Esophagus squamous epithelium (tissue), 5 donors: ENCODE results near the gene SDF2L1. TPM values are rescaled to one million over a fixed set of nuclear protein-coding genes. Genes with fewer than 3 reads are reported as not detected.
"Not testable (repeated sequence)": the region's sequence is repeated elsewhere in the genome, so short reads cannot be mapped to it uniquely, and the experiment has no call there.

ENCODE experiments used
- DNase-seq: peaks from one replicate; lab custom pipeline; 2025; lab: John Stamatoyannopoulos, UW
- H3K27ac ChIP-seq, 4 donors: fragments of 200-600 bp; sonication (generic); one replicate each; pipeline ENCODE4 v1.5.1; 2016 to 2019; ENCODE audit warnings: mild to moderate bottlenecking in 1 of 4
- H3K27me3 ChIP-seq, 4 donors: fragments of 200-600 bp; sonication (generic); 1 replicate in 3 of 4; 2 replicates in 1 of 4; pipeline versions ENCODE4 v1.5.1 to v1.6.0; 2017 to 2021; ENCODE audit warnings: antibody characterized with exemption in 1 of 4
- H3K36me3 ChIP-seq, 3 donors: fragments of 200-600 bp; sonication (generic); one replicate each; pipeline ENCODE4 v1.5.1; 2016 to 2019
- H3K4me1 ChIP-seq, 3 donors: fragments of 200-600 bp; sonication (generic); one replicate each; pipeline ENCODE4 v1.5.1; 2017 to 2019
- H3K4me3 ChIP-seq, 4 donors: fragments of 200-600 bp; sonication (generic); 1 replicate in 3 of 4; 2 replicates in 1 of 4; pipeline ENCODE4 v1.5.1; 2016 to 2019; ENCODE audit warnings: mild to moderate bottlenecking in 2 of 4, moderate library complexity in 1 of 4
- H3K9me3 ChIP-seq, 3 donors: fragments of 200-600 bp; sonication (generic); one replicate each; pipeline ENCODE4 v1.5.1; 2016 to 2019
- POLR2A ChIP-seq, 4 donors: fragments of 450-650 bp; IDR thresholded peaks; one replicate each; pipeline ENCODE4 v1.6.1; 2017; ENCODE audit warnings: antibody characterized with exemption in 4 of 4, mild to moderate bottlenecking in 4 of 4, moderate library complexity in 3 of 4
- WGBS, 2 donors: methylation state at CpG; one replicate each; pipeline ENCODE4 v1.1.5; 2018; 5-methylcytosine and 5-hydroxymethylcytosine counted together
- intact Hi-C: fragments of 100-400 bp; cut with DNase I; formaldehyde crosslinking; loops from one replicate; pipeline ENCODE4 v1.15.0; 2022
- total RNA-seq, 4 donors: library from RNA; depleted of rRNA; stranded (reverse); fragments of >200 nt; gene quantifications; one replicate each; pipeline ENCODE4 v1.1.0, GENCODE V29; 2016
- TF ChIP-seq, protein P1 (sequence below), 6 experiments: fragments of 450-650 bp in 4 of 6; fragments of 200-600 bp in 2 of 6; sonication (generic) in 2 of 6; IDR thresholded peaks; one replicate each; pipeline ENCODE4 v1.5.1; 2016 to 2019; ENCODE audit warnings: antibody characterized with exemption in 6 of 6, mild to moderate bottlenecking in 4 of 6, moderate library complexity in 4 of 6
- donor health status: DM: yes; HTN: yes; CAD: no.

The SDF2L1 gene
- total RNA-seq, 4 donors from 2014 or later: 19.6 to 29.7 (median 24.6) TPM

DNA sequence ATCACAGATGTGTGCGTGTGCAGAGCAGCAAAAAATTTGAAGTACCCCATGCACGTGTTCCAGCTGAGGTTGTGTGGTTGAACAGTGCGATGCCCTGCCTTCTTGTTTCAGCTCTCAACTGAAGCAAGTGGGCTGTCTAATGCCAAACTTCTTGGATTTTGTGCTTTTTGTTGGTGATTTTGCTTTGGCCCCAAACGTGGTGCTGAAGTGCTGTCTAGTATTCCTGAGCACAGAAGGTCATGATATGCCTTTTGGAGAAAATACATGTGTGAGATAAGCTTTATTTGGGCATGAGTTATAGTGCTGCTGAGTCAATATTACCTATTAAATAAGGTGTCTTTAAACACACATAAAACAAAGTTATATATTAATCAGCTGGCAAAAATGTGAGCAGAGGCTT lies 26.4 kb upstream of the SDF2L1 start:
- Histone ChIP-seq H3K27ac (no peak overlapping the region), H3K4me1 (peaks cover 0 to 16% (median 0%) of the 10 kb centered on the region in 3 donors), H3K4me3 (no peak overlapping the region), H3K27me3 (no peaks in the 10 kb centered on the region), H3K36me3 (peaks cover 0 to 90% (median 10%) of the 10 kb centered on the region in 3 donors), H3K9me3 (no peaks in the 10 kb centered on the region)
- DNase-seq: no peak
- 73 to 85% methylated on average over 4 of the region's 4 CpGs for WGBS, 2 donors
- intact Hi-C loops: no loop called here
- TF ChIP-seq, protein P1, sequence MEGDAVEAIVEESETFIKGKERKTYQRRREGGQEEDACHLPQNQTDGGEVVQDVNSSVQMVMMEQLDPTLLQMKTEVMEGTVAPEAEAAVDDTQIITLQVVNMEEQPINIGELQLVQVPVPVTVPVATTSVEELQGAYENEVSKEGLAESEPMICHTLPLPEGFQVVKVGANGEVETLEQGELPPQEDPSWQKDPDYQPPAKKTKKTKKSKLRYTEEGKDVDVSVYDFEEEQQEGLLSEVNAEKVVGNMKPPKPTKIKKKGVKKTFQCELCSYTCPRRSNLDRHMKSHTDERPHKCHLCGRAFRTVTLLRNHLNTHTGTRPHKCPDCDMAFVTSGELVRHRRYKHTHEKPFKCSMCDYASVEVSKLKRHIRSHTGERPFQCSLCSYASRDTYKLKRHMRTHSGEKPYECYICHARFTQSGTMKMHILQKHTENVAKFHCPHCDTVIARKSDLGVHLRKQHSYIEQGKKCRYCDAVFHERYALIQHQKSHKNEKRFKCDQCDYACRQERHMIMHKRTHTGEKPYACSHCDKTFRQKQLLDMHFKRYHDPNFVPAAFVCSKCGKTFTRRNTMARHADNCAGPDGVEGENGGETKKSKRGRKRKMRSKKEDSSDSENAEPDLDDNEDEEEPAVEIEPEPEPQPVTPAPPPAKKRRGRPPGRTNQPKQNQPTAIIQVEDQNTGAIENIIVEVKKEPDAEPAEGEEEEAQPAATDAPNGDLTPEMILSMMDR (IDR thresholded peaks at IDR 0.05): no peak
- no peak for TF ChIP-seq POLR2A (IDR thresholded peaks at IDR 0.05)

DNA sequence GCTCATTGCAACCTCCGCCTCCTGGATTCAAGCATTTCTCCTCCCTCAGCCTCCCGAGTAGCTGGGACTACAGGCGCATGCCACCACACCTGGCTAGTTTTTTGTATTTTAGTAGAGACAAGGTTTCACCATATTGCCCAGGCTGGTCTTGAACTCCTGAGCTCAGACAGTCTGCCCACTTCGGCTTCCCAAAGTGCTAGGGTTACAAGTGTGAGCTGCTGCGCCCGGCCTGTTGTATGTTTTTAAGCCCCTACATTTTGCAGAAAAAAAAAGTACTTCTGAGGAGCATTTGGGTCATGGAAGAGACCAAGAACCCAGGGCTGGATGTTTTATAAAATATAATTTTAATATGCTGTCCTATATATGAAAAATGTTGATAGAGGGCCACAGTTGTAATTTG lies 24.8 kb upstream of the SDF2L1 start:
- WGBS, 2 donors: 90 to 99% methylated on average over 3 to 6 of the region's 6 CpGs
- peaks cover 0 to 22% (median 3%) of the 10 kb centered on the region in 3 donors for H3K4me1 ChIP-seq

DNA sequence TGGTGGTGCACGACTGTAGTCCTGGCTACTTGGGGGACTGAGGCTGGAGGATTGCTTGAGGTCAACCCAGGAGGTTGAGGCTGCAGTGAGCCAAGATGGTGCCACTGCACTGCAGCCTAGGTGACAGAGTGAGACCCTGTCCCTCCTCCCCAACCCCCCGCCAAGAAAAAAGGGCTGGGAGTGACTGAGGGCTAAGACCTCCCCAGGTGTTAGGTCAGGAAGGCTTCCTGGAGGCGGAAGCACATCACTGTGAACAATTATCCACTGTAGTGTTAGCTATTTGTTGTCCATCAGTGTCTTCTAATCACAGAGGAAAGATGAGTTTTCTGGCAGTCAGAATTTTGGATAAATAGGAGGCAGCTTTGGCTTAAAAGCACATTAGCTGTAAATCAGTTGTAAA lies 21.1 kb upstream of the SDF2L1 start:
- intact Hi-C loops: no loop called here
- peaks cover 21 to 47% (median 24%) of the 10 kb centered on the region in 3 donors for H3K4me1 ChIP-seq

More for the DNA sequence above, 24.8 kb upstream of the SDF2L1 start:
- H3K9me3 ChIP-seq, H3K4me3 ChIP-seq, intact Hi-C loops, H3K27ac ChIP-seq, H3K27me3 ChIP-seq, DNase-seq: not testable (repeated sequence)
- peaks cover 0 to 88% (median 10%) of the 10 kb centered on the region in 3 donors for H3K36me3 ChIP-seq

DNA sequence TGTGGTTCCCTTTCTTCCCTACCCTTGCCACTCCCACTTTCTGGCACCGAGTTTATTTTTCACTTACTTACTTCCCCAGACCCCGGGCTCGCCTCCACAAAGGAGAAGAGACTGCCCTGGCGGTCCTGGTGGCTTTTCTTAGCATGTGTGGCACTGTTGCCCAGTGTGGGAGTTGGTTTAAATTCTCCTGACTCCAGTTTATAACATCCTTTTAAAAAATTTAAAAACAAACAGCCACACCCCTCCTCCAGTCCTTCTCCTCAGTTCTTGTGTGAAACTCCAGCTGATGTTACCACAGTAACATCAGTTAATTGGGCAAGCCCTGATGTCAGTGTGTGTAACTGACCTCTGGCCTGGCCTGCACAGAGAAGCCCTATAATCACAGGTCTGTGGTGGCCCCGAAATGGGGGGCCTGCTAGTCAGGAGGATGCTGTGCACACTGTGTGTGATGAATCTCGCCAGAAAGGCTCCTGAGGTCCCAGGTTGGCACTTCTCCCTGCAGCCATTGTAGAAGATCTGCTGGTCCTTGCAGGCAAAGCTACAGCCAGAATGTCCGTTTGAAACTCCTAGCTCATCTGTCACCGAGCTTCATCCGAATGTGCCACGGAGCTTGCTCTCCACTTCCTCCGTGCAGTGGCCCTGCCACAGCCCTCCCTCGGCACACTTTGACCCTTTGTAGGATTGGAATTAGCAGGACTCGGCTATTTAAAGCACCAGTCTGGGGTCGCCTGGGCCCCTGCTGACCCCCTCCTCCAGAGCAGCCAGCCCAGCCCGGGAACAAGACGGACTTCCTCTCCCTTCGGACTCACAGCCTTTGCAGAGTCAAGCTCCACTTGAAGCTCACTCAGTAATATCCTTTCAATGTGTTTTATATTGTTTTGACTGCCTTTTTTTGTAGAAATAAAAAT lies 19.8 kb upstream of the SDF2L1 start:
- Histone ChIP-seq H3K4me3 (no peak overlapping the region), H3K27ac (no peak overlapping the region), H3K36me3 (peaks cover 0 to 77% (median 0%) of the 10 kb centered on the region in 3 donors), H3K27me3 (no peaks in the 10 kb centered on the region), H3K9me3 (no peaks in the 10 kb centered on the region), H3K4me1 (peaks cover 21 to 59% (median 24%) of the 10 kb centered on the region in 3 donors)
- WGBS, 2 donors: 64 to 72% methylated on average over 10 to 17 of the region's 17 CpGs
- intact Hi-C loops: no loop called here
- no peak for DNase-seq
- no peak for TF ChIP-seq POLR2A (IDR thresholded peaks at IDR 0.05)
- TF ChIP-seq, protein P1 (IDR thresholded peaks at IDR 0.05): no peak

More for the DNA sequence above, 21.1 kb upstream of the SDF2L1 start:
- Histone ChIP-seq H3K36me3 (peaks cover 0 to 77% (median 0%) of the 10 kb centered on the region in 3 donors), H3K9me3 (no peaks in the 10 kb centered on the region), H3K27me3 (no peaks in the 10 kb centered on the region), H3K4me3 (no peak overlapping the region), H3K27ac (no peak overlapping the region)
- 83 to 88% methylated on average over 1 to 3 of the region's 3 CpGs for WGBS, 2 donors
- no peak for DNase-seq
- no peak for TF ChIP-seq POLR2A (IDR thresholded peaks at IDR 0.05)
- TF ChIP-seq, protein P1 (IDR thresholded peaks at IDR 0.05): no peak

DNA sequence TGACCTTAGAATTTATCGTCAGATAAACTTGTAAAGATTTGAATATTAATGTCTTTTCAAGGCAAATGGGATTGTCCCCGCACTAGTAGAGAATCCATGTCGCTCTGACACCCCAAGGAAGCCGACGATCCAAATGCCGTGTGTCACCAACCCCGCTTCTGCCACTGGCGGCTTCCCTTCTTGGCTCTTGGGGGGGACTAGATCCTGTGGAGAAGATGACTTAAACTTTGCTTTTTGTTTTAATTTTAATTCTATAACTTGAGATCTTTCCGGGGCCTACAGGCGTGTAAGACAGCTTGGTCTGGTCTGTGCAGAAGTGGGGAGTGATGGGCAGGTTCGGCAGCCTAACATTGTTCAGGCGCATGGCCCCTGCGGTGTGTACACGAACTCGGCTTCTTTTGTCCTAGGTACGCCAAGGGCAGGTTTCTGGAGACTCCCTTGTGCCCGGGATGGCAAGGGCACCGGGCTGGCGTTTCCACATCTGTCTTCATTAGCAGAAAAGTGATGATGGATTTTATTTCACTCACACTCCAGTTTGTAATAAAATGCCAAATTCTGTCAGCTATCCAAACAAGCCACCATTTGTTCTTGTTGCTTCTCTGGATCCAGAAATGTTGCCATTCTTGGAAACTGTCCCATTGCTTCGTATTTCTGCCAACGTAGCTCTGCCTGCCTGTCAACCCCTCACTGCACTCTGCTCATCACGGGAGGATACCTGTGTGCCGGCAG lies 19.0 kb upstream of the SDF2L1 start:
- H3K36me3 ChIP-seq: peaks cover 0 to 79% (median 0%) of the 10 kb centered on the region in 3 donors
- H3K27me3 ChIP-seq: no peaks in the 10 kb centered on the region
- no peaks in the 10 kb centered on the region for H3K9me3 ChIP-seq
- H3K27ac ChIP-seq: peak overlapping the region in 3 of 4 donors; percentile 13 to 30 (median 22)
- DNase-seq: no peak
- H3K4me1 ChIP-seq: peaks cover 23 to 67% (median 28%) of the 10 kb centered on the region in 3 donors
- H3K4me3 ChIP-seq: no peak overlapping the region
- intact Hi-C loops: no loop called here
- TF ChIP-seq, protein P1 (IDR thresholded peaks at IDR 0.05): no peak
- TF ChIP-seq POLR2A (IDR thresholded peaks at IDR 0.05): no peak
- WGBS, 2 donors: 63 to 76% methylated on average over 21 to 22 of the region's 23 CpGs
